ENCODE data around the gene PRDM1.

GRCh38 chr6:106145741-106146227, 59.6 kb downstream of the PRDM1 start:
- TF ChIP-seq TEAD4 (IDR thresholded peaks at IDR 0.05; ENCODE audit: borderline replicate concordance, insufficient read depth) (no peak), EZH2phosphoT487 (IDR thresholded peaks at IDR 0.05; ENCODE audit: borderline replicate concordance, low read depth) (no peak), REST (IDR thresholded peaks at IDR 0.05; ENCODE audit: low read depth, low read length) (no peak), EP300 (IDR thresholded peaks at IDR 0.05; ENCODE audit: borderline replicate concordance in 1 of 2, low read depth in 1 of 2, low read length in 1 of 2) (no peak), USF2 (IDR thresholded peaks at IDR 0.05; ENCODE audit: borderline replicate concordance, low read depth, low read length) (no peak), RCOR1 (IDR thresholded peaks at IDR 0.05; ENCODE audit: low read length) (no peak), MXI1 (IDR thresholded peaks at IDR 0.05; ENCODE audit: low read depth, low read length) (no peak), CTCF (IDR thresholded peaks at IDR 0.05) (no peak), SIN3A (IDR thresholded peaks at IDR 0.05; ENCODE audit: borderline replicate concordance, low read depth, low read length) (no peak), POLR2AphosphoS5 (IDR thresholded peaks at IDR 0.05; ENCODE audit: low read depth, low read length) (no peak)

Measured in SK-N-SH (cell line).